ENCODE data around the gene RBM4B.

RBM4B gene

GRCh38 chr11:66638177-66639065, 39.3 kb downstream of the RBM4B start, which contains the start of gene RBM4:
Gene RBM4 (plus strand): TSS chr11:66638703. CDS start chr11:66639712, 1,009 bp downstream.
- DNase-seq: peak; percentile 99

- DNase-seq: no peak
Observed at GRCh38 chr11:66637557-66638176, 40.0 kb downstream of the RBM4B start.

- no peak for DNase-seq
Observed at GRCh38 chr11:66636411-66636810, 41.3 kb downstream of the RBM4B start.

GRCh38 chr11:66632952-66633351, 44.7 kb downstream of the RBM4B start:
- no peak for DNase-seq

GRCh38 chr11:66631883-66632282, 45.8 kb downstream of the RBM4B start:
- no peak for DNase-seq

GRCh38 chr11:66629356-66629755, 48.3 kb downstream of the RBM4B start:
- DNase-seq: no peak

- no peak for DNase-seq
Observed at GRCh38 chr11:66628061-66628603, 49.6 kb downstream of the RBM4B start.

GRCh38 chr11:66626926-66627325, 50.8 kb downstream of the RBM4B start:
- no peak for DNase-seq

- no peak for DNase-seq
Observed at GRCh38 chr11:66626382-66626781, 51.3 kb downstream of the RBM4B start.

- no peak for DNase-seq
Observed at GRCh38 chr11:66625752-66626149, 51.9 kb downstream of the RBM4B start.

- DNase-seq: no peak
Observed at GRCh38 chr11:66625041-66625751, 52.5 kb downstream of the RBM4B start.

- no peak for DNase-seq
Observed at GRCh38 chr11:66624450-66624849, 53.2 kb downstream of the RBM4B start.

GRCh38 chr11:66619080-66619554, 58.6 kb downstream of the RBM4B start:
- no peak for DNase-seq

GRCh38 chr11:66617155-66617834, 60.4 kb downstream of the RBM4B start:
- DNase-seq: no peak

- DNase-seq: peak; percentile 98
Observed at GRCh38 chr11:66616379-66617154, 61.1 kb downstream of the RBM4B start, which contains the start of gene RBM14. Gene RBM14 (plus strand): TSS chr11:66616630. CDS start chr11:66616721, 91 bp downstream.

All from NCI-H2171 (cell line).